Activated B cell treated with CpG ODN at 0.5 μM for 24 hours (primary cell): Measurements from ENCODE around the gene SMAD9. TPM values are rescaled to one million over a fixed set of nuclear protein-coding genes. Genes with fewer than 3 reads are reported as not detected.

Experiments
- ATAC-seq: fragments of 200-7000 bp; cut with Tn5 transposase; one replicate; pipeline ENCODE4 v1.10.0; 2021; ENCODE audit warnings: low read depth, mild to moderate bottlenecking, moderate library complexity
- CTCF ChIA-PET: fragments of 350-600 bp; sonication (Branson Sonifier 250); formaldehyde crosslinking; loops from one replicate; lab custom pipeline; 2021; ENCODE audit warnings: antibody characterized with exemption; lab: Charles Lee
- POLR2A ChIA-PET: fragments of 350-600 bp; sonication (Branson Sonifier 250); formaldehyde crosslinking; loops from one replicate; lab custom pipeline; 2021; ENCODE audit warnings: antibody characterized with exemption; lab: Charles Lee
- DNase-seq: peaks from one replicate; pipeline ENCODE4 v3.0.0; 2022
- H3K27ac Mint-ChIP-seq: one replicate; pipeline ENCODE4 v1.8.0; 2020; ENCODE audit warnings: mixed read lengths
- H3K27me3 Mint-ChIP-seq: one replicate; pipeline ENCODE4 v1.8.0; 2021; ENCODE audit warnings: mixed read lengths
- H3K36me3 Mint-ChIP-seq: one replicate; pipeline ENCODE4 v1.8.0; 2021; ENCODE audit warnings: low read depth, mixed read lengths
- H3K4me1 Mint-ChIP-seq: one replicate; pipeline ENCODE4 v1.8.0; 2021; ENCODE audit warnings: mixed read lengths
- H3K4me3 Mint-ChIP-seq: one replicate; pipeline ENCODE4 v1.8.0; 2020; ENCODE audit warnings: mild to moderate bottlenecking, mixed read lengths
- H3K9me3 Mint-ChIP-seq: one replicate; pipeline ENCODE4 v1.8.0; 2020; ENCODE audit warnings: mixed read lengths
- intact Hi-C: fragments of 100-400 bp; cut with micrococcal nuclease; formaldehyde crosslinking; loops from one replicate; pipeline ENCODE4 v1.15.1; 2024
- total RNA-seq: library from RNA; stranded (reverse); gene quantifications from 2 replicates; pipeline ENCODE4 v1.2.3, GENCODE V29; 2022
- TF ChIP-seq, protein P1 (sequence below): fragments of 200-600 bp; IDR thresholded peaks from one replicate; pipeline ENCODE4 v1.8.0; 2022; ENCODE audit warnings: antibody characterized with exemption, mild to moderate bottlenecking

Gene SMAD9
- total RNA-seq, 1 donor from 2014 or later = not detected

GRCh38 chr13:36848199-36848982 is 71.6 kb downstream of the SMAD9 start:
- no peaks in the 10 kb centered on the region for H3K4me1 Mint-ChIP-seq
- ATAC-seq (no peak), DNase-seq (no peak)
- H3K36me3 Mint-ChIP-seq = peaks cover 3% of the 10 kb centered on the region
- CTCF ChIA-PET = no interaction called here
- intact Hi-C loops = no loop called here
- H3K4me3 Mint-ChIP-seq = no peak overlapping the region
- no peak overlapping the region for H3K27ac Mint-ChIP-seq
- H3K27me3 Mint-ChIP-seq = no peaks in the 10 kb centered on the region
- TF ChIP-seq, protein P1, sequence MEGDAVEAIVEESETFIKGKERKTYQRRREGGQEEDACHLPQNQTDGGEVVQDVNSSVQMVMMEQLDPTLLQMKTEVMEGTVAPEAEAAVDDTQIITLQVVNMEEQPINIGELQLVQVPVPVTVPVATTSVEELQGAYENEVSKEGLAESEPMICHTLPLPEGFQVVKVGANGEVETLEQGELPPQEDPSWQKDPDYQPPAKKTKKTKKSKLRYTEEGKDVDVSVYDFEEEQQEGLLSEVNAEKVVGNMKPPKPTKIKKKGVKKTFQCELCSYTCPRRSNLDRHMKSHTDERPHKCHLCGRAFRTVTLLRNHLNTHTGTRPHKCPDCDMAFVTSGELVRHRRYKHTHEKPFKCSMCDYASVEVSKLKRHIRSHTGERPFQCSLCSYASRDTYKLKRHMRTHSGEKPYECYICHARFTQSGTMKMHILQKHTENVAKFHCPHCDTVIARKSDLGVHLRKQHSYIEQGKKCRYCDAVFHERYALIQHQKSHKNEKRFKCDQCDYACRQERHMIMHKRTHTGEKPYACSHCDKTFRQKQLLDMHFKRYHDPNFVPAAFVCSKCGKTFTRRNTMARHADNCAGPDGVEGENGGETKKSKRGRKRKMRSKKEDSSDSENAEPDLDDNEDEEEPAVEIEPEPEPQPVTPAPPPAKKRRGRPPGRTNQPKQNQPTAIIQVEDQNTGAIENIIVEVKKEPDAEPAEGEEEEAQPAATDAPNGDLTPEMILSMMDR = no peak
- POLR2A ChIA-PET = no interaction called here
- no peaks in the 10 kb centered on the region for H3K9me3 Mint-ChIP-seq

DNA sequence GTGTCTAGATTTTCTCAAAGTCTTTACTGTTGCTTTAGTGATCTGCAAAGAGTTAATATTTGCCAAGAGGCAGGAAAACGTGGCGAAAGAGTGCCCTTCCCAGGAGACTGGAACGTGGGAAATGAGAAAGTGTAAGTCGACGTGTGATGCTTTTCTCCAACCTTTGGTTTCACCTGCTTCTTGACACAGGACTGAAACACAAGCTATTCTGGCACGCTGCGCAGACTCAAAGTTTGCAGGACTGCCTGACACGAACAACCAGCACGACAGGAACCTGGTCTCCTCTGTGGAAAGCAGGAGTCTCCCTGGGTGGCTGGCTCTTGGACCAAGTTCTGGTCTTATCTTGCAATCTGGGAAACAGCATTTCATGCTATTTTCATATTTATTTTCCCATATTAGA is 72.4 kb downstream of the SMAD9 start:
- Mint-ChIP-seq H3K4me3 (no peak overlapping the region), H3K36me3 (peaks cover 3% of the 10 kb centered on the region), H3K4me1 (no peaks in the 10 kb centered on the region), H3K9me3 (no peaks in the 10 kb centered on the region), H3K27ac (no peak overlapping the region), H3K27me3 (no peaks in the 10 kb centered on the region)
- ChIA-PET CTCF (no interaction called here), POLR2A (no interaction called here)
- ATAC-seq (no peak), DNase-seq (no peak)
- TF ChIP-seq, protein P1 = no peak
- intact Hi-C loops = no loop called here

DNA sequence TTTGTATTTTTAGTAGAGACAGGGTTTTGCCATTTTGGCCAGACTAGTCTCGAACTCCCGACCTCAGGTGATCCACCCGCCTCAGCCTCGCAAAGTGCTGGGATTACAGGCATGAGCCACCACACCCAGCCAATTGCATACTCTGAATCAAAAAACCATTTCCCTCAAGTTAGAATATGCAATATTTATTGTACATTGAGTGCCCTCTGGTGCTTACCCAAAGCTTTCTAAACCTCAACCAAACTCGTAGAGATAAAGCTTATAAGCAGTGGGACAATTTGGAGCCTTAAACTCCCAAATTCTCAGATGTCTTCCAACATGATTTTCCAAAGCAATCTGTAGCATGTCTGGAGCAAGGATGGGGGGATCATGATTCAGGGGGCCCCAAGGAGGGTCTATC is 78.6 kb downstream of the SMAD9 start:
- peaks cover 3% of the 10 kb centered on the region for H3K36me3 Mint-ChIP-seq
- H3K9me3 Mint-ChIP-seq = no peaks in the 10 kb centered on the region
- no peak overlapping the region for H3K4me3 Mint-ChIP-seq
- no peak overlapping the region for H3K27ac Mint-ChIP-seq
- ChIA-PET POLR2A (no interaction called here), CTCF (interaction anchor here (1.3 to 1.4 kb wide), 2 partner anchors 9 to 423 kb away, joined by 3 to 5 read pairs; no protein-coding TSS in a partner anchor)
- intact Hi-C loops = loop anchor here (1.0 kb wide), 1 partner anchor 421 kb away; no protein-coding TSS in a partner anchor
- DNase-seq (no peak), ATAC-seq (no peak)
- TF ChIP-seq, protein P1 = no peak
- no peaks in the 10 kb centered on the region for H3K4me1 Mint-ChIP-seq
- H3K27me3 Mint-ChIP-seq = no peaks in the 10 kb centered on the region

DNA sequence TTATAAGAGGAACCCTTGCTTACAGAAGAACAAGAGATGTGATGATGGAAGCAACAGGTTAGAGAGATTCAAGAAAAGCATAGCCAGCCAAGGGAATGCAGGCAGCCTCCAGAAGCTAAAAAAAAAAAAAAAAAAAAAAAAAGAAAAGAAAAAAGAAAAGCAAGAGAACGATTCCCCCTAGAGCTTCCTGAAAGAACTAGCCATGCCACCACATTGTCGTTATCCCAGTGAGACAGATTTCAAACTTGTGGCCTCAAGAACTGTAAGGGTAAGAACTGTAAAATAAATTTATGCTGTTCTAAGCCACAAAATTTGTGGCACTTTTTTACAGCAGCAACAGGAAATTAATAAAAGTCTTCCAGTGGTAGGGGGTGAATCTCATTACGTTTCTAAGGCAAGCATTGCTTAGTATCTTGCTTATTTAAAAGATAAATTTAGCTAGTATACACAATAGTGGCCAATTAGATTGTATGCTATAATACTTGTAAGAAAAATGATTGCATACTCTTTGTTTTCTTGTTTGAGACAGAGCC is 79.3 kb downstream of the SMAD9 start:
- H3K27me3 Mint-ChIP-seq = no peaks in the 10 kb centered on the region
- ATAC-seq = no peak
- TF ChIP-seq, protein P1 = no peak
- intact Hi-C loops = loop anchor here (1.0 kb wide), 1 partner anchor 420 kb away; no protein-coding TSS in a partner anchor
- CTCF ChIA-PET = interaction anchor here (0.5 to 1.4 kb wide), 3 partner anchors 10 to 422 kb away, joined by 3 to 5 read pairs (median 3); no protein-coding TSS in a partner anchor
- no peaks in the 10 kb centered on the region for H3K9me3 Mint-ChIP-seq
- H3K4me3 Mint-ChIP-seq = no peak overlapping the region
- POLR2A ChIA-PET = no interaction called here
- no peaks in the 10 kb centered on the region for H3K4me1 Mint-ChIP-seq
- no peak overlapping the region for H3K27ac Mint-ChIP-seq
- H3K36me3 Mint-ChIP-seq = peaks cover 3% of the 10 kb centered on the region
- DNase-seq = no peak

GRCh38 chr13:36839981-36840380 is 80.1 kb downstream of the SMAD9 start:
- ChIA-PET CTCF (no interaction called here), POLR2A (no interaction called here)
- Mint-ChIP-seq H3K36me3 (peaks cover 3% of the 10 kb centered on the region), H3K27me3 (no peaks in the 10 kb centered on the region), H3K27ac (no peak overlapping the region), H3K4me3 (no peak overlapping the region), H3K4me1 (no peaks in the 10 kb centered on the region), H3K9me3 (no peaks in the 10 kb centered on the region)
- no peak for ATAC-seq
- TF ChIP-seq, protein P1 = no peak
- no peak for DNase-seq
- intact Hi-C loops = no loop called here
